HuH-7.5 (cell line): ENCODE data around the gene DGKQ.
A peak's percentile ranks its signal among the peaks of the same experiment; 100 is the strongest.

ENCODE experiments used
- DNase-seq: peaks from one replicate; pipeline ENCODE4 v3.0.0; 2011; ENCODE audit warnings: low spot score

Gene DGKQ

DNA sequence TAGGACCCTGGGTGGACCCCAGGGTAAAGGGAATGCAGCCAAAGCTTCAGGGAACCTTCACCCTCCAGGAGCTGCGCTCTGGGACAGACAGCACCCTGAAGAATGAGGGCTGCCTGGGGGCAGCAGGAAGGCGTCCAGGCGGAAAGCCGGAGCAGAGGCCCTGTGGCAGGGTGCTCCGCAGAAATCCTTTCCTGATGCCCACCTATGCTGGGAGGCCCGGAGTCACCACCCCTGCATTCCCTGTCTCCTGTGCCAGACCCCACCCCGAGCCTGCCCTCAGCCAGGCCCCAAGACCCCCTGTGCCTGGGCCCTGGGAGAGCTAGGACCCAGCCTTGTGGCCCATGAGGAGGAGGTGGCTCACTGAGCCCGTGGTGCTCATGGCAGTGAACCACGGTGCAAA, 1.3 kb upstream of the DGKQ start:
- DNase-seq: no peak

DNA sequence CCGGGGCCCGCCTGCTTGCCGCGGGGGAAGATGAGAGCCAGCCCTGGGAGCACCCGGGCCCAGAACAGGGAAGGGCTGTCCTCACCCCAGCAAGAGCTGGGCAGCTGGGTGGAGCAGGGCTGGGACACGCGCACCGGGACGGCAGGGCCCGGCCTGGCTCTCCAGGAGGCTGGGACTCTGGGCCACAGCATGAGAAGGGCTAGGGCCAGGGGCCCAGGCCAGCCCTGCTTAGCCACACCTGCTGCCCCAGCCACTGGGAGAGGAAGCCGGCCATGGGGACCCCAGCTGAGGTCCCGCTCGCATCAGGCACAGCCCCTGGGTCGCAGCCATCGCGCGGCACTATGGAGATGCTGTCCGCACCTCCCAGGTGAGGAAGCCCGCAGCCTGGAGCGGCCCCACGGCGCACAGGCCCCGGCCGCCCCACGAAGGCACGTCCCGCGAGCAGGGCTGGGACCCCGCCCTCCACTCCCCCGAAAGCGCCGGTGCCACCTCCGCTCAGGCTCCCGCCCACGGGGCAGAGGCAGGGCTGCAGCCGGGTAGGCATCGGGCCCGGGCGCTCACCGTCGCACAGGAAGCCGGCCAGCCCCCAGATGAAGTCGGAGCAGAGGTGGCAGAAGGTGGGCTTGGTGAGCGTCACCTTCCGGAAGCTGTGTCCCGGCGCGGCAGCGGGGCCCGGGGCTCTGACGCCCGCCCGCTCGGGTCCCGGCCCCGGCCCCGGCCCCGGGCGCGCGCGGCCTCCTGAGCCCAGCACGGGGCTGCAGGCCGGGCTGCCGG, 531 bp downstream of the DGKQ start:
- DNase-seq: peak; percentile 85

DNA sequence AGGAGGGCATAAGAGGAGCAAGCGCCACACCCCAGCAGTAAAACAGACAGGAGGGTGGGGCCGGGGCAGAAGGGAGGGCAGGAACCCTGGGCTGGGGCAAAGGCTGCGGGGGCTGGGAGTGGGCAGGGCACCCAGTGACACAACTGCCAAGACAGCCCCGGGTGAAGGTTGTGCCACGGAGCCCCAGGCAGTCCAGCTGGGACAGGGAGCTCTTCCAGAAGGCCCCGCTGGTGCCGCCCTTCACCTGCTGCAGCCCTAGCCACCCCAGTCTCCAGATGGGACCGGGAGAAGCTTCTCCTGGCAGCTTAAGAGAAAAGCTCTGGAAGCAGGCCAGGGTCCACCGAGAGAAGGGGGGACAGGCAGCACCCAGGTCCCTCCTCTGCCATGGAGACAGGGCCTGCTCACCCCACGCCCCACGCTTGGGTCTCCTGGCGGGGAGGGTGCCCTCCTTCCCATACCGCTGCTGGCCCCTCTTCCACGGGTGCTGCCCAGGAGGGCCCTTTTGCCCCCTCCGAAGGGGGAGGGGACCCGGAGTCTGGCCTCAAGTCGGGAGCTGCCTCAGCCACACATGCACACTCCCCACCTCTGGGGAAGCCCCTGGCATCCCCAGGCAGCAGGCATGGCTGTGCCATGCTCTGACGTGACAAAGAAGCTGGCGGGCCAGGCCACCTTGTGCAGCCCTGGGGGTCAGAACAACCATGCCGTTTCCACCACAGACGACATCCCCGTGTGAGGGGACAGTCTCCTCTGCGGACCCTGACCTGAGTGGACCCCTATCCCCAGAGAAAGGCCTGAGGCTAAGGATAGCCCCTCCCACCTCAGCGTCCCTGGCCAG, 1.5 kb downstream of the DGKQ start:
- no peak for DNase-seq

DNA sequence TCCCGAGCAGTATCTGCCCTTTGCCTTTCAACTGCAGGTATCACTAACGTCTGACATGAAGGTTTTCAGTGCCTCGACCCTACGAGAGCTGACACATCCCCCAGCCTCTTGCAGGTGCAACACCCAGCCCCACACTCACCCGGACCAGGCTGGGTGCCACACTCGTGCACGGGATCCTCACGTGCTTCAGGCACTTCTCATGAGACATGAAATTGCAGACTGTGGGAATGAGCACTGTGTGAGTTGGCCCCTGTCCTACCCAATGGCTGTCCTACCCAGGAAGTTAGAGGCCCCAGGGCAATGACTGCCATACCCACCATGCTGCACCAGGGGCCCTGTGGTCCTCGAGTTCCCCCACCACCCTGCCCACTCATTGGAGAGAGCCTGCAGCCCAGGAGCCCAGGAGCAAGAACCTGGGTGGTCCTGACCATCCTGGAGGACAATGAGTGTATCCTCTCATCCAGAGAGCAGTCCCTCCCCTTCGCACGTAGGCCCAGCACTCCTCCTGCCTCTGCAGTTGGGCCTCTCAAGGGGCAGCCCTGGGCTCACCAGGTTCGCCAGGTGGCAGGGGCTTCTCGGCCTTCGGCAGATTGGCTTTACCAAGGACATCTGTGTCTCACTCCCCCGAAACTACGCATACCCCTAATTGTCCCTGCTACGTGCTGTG, 2.4 kb downstream of the DGKQ start:
- no peak for DNase-seq

DNA sequence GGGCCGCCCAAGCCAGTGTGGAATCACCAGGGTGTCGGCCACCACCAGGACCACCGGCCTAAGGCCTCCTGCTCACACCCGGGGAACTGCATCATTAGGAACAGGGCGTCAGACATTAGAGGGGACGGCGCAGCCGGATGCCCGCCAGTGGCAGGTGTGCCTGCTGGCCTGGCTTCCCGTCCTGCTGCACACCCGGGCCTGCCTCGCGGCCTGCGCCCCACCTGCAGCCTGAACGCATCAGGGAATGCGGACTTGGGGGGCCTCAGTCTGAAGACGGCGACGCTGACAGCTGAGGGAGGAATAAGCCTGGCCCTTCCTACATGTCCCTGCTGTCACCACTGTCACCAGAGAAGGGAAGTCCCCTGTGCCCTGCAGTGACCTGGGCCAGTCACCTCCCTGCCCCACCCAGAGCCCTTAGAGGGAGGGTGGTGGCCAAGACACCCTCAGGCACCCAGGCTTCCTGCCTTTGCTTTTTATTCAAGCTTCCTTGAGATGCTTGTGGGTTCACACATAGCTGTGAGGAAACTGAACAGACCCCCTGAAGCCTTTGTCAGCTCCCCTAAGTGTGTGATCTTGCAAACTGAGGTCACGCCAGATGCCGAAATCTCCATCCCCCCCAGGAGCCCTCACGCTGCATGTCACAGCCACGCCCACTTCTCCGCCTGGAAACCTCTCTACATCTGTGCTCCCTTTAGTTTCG, 3.2 kb downstream of the DGKQ start:
- no peak for DNase-seq

DNA sequence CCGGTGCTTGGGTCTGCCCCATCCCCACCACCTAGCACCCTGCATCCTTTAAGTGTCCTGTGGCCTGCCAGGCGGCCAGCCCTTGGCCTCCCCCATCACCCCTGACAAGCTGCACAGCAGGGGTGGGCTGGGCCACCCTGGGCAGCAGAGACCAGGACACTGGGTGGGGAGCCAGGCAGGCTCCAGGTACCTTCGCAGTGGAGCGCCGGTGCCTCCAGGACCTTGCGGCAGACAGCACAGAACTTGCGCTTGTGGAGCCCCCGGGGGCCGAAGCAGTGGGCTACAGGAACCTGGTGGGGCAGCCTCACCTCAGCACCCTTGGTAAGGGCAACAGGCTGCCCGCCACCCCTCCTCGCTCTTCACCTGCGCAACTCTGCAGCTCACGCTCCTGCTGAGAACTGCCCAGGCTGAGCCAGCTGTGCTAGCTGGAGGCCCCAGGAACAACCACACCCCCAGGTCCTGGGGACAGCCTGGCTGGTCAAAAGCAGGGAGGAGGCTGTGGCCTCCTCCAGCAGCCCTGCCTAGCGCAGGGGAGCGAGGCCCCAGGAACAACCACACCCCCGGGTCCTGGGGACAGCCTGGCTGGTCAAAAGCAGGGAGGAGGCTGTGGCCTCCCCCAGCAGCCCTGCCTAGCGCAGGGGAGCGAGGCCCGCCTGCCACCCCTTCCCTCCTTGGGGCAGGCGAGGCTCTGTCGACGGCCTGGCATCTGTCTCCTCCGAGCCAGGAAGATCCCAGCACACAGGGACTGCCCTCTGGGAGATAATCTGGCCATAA, 4.6 kb downstream of the DGKQ start:
- no peak for DNase-seq

DNA sequence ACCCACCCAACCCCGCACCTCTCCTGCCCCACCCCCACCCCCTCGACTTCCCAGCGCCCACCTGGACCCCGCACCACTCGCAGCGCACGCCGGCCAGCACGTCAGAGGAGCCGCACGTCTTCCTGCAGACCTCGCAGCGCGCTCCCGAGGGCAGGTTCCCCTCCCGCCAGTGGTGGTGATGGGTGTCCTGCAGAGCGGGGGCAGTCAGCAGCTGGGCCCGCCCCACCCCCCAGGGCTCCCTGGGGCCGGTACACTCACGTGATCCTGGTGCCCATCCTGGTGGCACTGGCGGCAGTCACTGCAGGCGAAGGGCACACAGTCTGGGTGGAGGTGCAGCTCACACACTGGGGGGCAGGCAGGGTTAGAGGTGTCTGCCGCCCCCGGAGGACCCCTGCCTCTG, 5.1 kb downstream of the DGKQ start:
- DNase-seq: no peak

DNA sequence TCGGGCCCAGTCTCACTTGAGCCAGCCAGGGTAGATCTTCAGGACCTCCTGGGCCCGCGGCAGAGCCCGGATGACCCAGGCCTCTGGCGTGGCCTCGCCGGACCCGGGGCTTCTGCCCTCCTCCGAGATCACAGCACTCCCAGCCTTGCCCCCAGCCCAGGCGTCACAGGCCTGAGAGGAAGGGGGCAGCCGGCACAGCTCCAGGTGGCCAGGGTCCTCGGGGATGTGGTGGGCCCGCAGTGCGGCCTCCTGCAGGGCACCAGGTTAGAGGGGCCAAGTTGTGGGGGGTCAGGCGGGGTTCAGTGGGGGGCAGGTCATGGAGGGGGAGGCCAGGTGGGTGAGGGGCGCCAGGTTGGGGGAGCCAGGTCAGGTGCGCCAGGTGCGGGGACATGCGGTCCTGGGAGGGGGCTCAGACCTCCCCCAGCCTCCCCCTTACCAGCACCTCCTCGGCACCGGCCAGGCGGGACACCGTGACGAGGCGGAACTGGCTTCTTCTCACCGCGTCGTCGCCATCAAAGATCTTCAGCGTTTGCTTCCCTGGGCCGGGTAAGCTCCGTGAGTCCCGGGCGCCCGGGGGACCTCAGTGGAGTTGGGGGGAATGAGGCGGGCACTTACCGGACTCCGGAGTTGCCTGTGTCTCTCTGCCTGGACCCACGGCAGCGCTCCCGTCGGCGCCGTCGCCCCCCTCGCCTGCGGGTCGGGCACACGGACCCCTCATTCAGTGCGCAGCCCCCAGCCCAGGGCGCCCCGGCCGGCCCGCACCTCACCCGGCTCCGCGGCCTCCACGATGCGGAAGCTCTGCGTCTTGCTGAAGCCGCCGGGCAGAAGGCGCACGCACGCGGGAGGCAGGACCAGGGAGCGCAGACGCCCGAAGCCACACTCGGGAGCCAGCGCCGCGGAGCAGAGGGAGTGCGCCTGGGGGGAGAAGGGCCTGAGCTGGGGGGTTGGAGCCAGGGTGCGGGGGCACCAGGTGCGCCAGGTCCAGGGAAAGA, 6.0 kb downstream of the DGKQ start:
- no peak for DNase-seq

DNA sequence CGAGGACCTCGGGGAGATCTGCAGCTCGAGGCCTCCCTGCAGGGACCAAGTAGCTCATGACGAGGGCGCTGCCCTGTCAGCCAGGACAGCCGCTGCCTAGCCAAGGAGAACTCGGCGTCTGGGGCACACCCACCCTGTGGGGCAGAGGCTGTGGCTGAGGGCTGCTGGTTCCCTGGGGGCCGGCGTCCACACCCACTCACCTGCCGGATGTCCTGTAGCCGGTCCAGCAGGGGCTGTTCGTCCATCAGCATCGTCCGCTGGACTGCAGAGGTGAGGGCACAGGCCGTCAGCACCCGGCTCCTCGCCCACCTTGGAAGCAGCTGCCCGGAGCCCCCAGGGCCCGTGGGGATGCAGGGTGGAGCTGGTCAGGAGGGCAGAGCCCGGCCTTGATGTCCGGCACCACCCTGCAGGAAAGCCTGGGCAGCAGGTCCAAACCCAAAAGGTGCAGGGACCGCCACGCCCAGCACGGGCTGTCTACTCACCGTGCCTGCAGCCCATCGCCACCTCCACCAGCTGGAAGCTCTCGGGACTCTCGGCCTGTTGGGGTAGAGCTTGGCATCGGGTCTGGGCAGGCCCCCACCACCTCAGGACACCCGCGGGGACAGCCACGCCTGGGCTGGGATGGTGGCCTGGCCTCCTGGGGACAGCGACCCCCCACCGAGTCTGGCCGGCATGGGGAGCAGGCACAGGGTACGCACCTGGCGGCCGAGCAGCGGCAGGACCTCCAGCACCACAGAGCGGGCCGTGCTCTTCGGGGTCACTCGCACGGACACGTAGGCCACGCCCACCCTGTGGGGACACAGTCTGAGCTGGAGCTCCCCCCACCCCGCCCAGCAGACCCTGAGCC, 6.9 kb downstream of the DGKQ start:
- DNase-seq: no peak

DNA sequence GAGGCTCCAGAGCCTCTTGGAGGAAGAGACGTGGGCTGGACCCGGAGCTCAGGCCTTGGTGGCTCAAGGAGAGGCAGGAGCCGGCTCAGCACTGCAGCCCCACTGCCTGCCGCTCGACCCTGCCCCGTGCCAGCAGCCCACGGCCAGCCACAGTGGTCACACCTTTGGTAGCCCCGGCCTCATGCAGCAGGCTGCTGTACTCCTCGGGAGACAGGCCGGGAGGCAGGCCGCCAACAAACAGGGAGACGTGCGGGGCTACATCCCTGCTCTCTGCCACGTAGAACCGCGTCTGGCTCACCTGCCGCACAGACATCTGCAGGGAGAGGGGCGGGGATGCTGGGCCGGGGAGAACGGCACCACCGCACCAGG, 7.6 kb downstream of the DGKQ start:
- DNase-seq: no peak

DNA sequence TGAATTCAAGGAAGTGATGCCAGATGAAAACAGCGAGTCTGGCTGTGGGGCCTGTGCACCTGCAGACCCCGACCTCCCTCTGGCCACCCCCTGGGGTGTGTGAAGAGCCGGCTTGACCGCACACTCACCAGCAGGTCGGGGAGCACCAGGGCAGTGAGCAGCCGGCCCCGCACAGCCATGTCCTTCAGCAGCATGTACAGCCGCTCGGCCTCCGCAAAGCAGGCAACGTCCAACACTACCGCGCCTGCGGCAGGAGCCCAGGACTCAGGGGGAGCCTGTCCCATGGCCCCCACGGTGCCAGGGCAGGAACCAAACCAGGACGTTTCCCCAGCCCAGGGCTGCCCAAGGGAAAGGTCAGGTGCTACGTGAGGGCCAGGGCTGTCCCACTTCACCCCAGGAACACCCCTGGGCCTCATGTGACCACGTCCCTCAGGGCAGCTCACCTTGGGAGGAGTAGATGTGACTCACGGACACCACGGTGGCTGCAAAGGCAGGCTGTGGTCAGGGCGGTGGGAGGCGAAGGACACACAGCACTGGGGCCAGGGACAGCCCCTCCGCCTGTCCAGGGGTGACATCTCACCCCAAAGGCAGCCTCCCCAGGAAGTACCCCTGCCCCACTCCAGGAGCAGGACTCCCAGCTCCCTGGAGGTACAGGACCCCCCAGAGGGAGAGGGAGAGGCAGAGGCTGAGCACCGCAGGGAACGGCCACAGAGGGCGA, 8.2 kb downstream of the DGKQ start:
- DNase-seq: no peak

DNA sequence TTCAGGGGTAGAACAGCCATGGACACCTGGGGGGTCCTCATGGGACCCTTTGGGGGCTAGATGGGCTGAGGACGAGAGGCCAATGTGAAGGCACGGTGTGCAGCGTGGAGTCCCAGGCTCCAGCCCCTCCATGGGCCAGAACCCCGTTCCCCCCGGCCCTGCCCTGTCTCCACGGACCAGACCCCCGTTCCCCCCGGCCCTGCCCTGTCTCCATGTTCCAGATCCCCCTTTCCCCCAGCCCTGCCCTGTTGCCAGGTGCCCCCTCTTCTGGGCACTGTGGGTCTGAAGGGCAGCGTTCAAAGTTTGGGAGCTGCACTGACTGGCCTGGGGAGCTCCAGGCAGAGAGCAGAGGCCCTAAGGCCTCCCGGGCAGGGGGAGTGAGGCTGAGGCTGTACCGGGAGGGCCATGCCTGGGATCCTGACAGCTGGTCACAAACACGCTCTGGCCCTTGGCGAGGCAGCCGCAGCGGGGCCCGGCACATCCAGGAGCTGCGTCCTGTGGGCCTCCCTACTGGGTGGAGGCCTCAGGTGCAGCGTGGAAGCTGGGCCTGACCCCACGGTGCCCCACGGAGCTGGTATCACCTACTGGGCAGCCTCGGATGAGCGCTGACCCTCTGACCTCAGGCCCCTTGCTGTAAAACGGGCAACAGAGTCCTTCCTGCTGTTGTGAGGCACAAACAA, 8.9 kb downstream of the DGKQ start:
- no peak for DNase-seq

DNA sequence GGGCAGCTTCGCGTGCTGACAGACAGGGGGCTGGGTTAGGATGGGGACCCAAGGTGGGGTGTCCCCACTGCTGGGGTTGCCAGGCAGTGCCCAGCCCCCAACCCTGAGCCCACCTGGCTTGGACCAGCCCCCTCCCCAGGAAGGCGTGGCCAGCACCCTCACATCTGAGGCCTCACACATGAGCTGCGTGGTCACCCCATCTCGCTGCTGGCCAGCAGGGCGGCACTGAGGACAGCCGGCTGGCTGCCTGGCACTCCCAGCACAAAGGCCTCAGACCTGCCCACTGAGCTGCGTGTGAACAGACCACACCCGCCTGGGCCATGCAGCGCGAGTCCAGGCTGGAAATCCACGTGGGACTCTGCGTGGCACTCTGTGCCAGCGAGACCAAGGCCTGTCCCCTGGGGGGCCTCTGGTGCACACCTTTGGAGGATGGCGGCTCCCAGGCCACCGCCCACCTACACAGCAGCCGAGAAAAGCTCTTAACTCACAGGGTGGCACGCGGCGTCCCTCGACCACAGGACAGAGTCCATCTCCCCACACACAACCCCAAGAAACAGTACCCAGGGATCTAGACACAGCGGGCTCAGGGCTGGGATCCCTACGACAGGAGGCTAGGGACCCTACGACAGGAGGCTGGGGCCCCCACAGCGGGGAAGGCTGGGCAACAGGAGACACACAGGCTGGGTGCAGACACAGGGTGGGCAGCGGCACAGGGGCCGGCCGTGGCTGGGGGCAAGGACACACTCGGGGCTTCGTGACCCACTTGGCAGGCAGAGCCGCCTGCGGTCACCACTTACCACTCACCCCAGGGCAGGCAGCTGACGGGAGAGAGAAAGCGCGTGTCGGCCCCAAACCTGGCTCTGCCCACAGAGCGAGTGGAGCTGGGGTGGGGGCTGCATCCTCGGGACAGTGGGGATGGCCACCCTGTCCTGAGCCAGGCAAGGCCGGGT, 9.8 kb downstream of the DGKQ start:
- no peak for DNase-seq

DNA sequence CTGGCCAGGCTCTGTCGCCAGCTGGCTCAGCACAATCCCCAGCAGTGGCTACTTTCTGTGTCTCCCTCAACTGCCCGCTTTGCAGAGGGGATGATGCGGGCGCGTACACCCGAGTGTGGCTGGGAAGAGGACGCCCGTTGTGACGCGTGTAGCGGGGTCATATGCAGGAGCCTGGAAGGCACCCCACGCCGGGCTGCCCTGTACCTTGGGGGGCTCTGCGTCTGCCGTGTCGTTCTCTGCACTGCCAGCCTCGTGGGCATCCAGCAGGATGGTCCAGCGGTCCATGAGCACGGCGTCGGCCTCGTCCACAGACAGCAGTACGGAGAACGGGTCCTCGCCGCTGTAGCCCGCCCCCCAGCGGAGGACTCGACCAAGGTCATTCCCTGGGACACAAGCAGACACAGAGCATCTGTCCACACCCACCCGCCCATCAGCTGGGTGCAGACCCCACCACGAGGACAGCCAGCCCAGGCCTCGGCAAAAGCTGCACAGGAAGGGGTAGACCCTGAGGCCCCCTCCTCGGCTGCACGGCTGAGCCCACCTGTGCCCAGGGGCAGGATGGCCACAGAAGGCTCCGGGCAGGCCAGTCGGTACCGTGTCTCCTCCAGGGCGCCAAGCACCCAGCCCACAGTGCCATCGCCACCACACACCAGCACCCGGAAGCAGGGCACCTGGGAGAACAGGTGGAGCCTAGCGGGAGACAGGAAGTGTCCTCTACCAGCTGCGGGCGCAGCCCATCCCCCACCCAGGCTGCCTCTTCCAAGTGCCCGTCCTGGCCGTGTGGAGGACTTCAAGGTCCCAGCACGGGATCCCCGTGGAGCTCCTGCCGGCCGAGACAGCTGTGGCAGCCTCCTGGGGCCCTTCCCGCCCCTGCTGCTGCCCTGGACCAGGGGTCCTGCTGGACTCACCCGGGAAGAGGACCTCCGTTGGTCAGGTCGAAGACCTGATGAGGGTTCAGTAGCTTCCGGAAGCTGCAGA, 10.8 kb downstream of the DGKQ start:
- DNase-seq: no peak

DNA sequence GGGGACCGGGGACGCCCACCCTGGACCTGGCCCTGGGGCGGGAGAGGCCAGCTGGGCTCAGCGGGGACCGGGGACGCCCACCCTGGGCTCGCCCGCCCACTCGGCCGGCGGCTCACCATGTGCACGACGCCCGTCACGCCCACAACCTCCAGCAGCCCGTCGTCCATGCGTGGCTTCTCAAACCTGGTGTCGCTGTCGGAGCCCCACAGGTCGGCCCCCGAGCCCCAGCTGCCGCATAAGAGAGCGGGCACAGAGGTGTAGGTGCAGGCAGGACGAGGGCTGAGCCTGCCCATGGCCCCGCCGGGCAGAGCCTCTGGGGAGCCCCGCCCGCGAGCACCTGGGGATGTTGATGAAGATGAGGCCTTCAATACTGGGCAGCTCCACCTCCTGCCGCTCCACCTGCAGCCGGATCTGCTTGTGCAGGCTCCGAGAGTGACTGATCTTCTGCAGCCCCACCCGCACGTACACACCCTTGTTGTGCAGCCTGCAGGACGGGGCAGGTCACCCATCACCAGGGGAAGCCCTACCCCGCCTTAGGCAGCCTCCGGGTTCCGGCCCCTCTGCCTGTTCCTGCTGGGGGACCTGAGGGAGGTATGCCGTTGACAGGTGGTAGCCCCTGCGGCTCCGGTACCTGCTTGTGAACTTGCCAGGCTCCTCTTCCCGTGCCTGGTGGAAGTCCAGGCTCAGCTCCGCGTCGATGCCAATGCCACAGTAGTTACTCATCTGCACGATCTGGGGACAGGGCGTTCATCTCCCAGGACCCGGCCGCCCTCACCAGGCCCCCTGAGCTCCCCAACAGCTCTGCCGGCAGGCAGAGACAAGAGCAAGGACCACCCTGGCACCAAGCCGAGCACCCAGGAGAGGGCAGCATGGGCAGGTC, 11.8 kb downstream of the DGKQ start:
- DNase-seq: no peak
